ENCODE results near the gene ARF6. TPM values are rescaled to one million over a fixed set of nuclear protein-coding genes. Genes with fewer than 3 reads are reported as not detected.
"Not testable (repeated sequence)": the region's sequence is repeated elsewhere in the genome, so short reads cannot be mapped to it uniquely, and the experiment has no call there.

The ARF6 gene
- total RNA-seq, 4 donors from 2014 or later, result 34.7 to 42.0 (median 35.7) TPM

- WGBS, 2 donors, result 23 to 33% methylated on average over 1 of the region's 1 CpG
- Histone ChIP-seq H3K4me1 (peaks cover 0 to 50% (median 40%) of the 10 kb centered on the region in 4 donors), H3K27ac (peak overlapping the region in 3 of 4 donors; percentile 8 to 47 (median 8)), H3K36me3 (peaks cover 0 to 13% (median 0%) of the 10 kb centered on the region in 3 donors), H3K9me3 (no peaks in the 10 kb centered on the region), H3K4me3 (no peak overlapping the region), H3K27me3 (no peaks in the 10 kb centered on the region)
- DNase-seq (ENCODE audit: low spot score in 2 of 2), result no peak
- TF ChIP-seq, protein P1, sequence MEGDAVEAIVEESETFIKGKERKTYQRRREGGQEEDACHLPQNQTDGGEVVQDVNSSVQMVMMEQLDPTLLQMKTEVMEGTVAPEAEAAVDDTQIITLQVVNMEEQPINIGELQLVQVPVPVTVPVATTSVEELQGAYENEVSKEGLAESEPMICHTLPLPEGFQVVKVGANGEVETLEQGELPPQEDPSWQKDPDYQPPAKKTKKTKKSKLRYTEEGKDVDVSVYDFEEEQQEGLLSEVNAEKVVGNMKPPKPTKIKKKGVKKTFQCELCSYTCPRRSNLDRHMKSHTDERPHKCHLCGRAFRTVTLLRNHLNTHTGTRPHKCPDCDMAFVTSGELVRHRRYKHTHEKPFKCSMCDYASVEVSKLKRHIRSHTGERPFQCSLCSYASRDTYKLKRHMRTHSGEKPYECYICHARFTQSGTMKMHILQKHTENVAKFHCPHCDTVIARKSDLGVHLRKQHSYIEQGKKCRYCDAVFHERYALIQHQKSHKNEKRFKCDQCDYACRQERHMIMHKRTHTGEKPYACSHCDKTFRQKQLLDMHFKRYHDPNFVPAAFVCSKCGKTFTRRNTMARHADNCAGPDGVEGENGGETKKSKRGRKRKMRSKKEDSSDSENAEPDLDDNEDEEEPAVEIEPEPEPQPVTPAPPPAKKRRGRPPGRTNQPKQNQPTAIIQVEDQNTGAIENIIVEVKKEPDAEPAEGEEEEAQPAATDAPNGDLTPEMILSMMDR (IDR thresholded peaks at IDR 0.05), result no peak
- no peak for TF ChIP-seq POLR2A (IDR thresholded peaks at IDR 0.05)
- no peak for TF ChIP-seq EP300 (IDR thresholded peaks at IDR 0.05)
Observed at GRCh38 chr14:49897414-49897813, 4.5 kb downstream of the ARF6 start.

GRCh38 chr14:49897965-49898364 is 5.1 kb downstream of the ARF6 start:
- Histone ChIP-seq H3K4me1 (peaks cover 0 to 50% (median 40%) of the 10 kb centered on the region in 4 donors), H3K4me3 (no peak overlapping the region), H3K36me3 (peaks cover 0 to 13% (median 0%) of the 10 kb centered on the region in 3 donors), H3K27ac (peak overlapping the region in 2 of 4 donors; percentile 5 to 31), H3K9me3 (no peaks in the 10 kb centered on the region), H3K27me3 (no peaks in the 10 kb centered on the region)
- DNase-seq (ENCODE audit: low spot score in 2 of 2), result no peak
- WGBS, 2 donors, result 83 to 91% methylated on average over 1 of the region's 1 CpG
- TF ChIP-seq POLR2A (IDR thresholded peaks at IDR 0.05), result no peak
- TF ChIP-seq EP300 (IDR thresholded peaks at IDR 0.05), result no peak
- TF ChIP-seq, protein P1 (IDR thresholded peaks at IDR 0.05), result no peak

GRCh38 chr14:49898485-49898884 is 5.6 kb downstream of the ARF6 start:
- no peak for DNase-seq (ENCODE audit: low spot score in 2 of 2)
- H3K27me3 ChIP-seq, result no peaks in the 10 kb centered on the region
- WGBS, 2 donors, result 88 to 96% methylated on average over 2 of the region's 2 CpGs
- H3K36me3 ChIP-seq, result peaks cover 0 to 13% (median 0%) of the 10 kb centered on the region in 3 donors
- no peaks in the 10 kb centered on the region for H3K9me3 ChIP-seq
- no peak overlapping the region for H3K4me3 ChIP-seq
- H3K27ac ChIP-seq, result peak overlapping the region in 2 of 4 donors; percentile 5 to 31
- H3K4me1 ChIP-seq, result peaks cover 0 to 50% (median 40%) of the 10 kb centered on the region in 4 donors
- TF ChIP-seq, protein P1 (IDR thresholded peaks at IDR 0.05), result no peak
- no peak for TF ChIP-seq POLR2A (IDR thresholded peaks at IDR 0.05)

DNA sequence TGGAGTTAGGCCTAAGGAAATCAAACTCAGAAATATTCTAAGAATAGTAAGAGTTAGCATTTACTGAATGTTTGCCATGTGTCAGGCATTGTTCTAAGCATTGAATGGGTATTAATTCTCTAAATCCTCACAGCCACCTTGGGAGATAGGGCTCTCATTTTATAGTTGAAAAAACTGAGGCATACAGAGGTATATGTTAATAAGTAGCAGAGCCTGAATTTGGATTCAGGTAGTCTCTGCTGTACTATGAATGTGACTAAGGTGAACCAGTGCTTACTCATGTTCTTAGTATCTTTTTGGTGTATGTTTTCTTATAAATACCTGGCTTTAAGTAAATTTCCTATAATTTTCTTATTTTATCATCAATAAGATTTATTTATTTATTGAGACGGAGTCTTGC is 8.1 kb downstream of the ARF6 start:
- Histone ChIP-seq H3K4me1 (peaks cover 0 to 31% (median 23%) of the 10 kb centered on the region in 4 donors), H3K4me3 (no peak overlapping the region), H3K36me3 (no peaks in the 10 kb centered on the region), H3K27me3 (no peaks in the 10 kb centered on the region), H3K9me3 (no peaks in the 10 kb centered on the region), H3K27ac (no peak overlapping the region)
- TF ChIP-seq POLR2A (IDR thresholded peaks at IDR 0.05) (no peak), EP300 (IDR thresholded peaks at IDR 0.05) (no peak)
- TF ChIP-seq, protein P1 (IDR thresholded peaks at IDR 0.05), result no peak
- DNase-seq (ENCODE audit: low spot score in 2 of 2), result no peak
- whole genome bisulfite sequencing, 2 donors, result 96 to 100% methylated on average over 1 of the region's 1 CpG

- 83 to 85% methylated on average over 23 of the region's 24 CpGs for WGBS, 2 donors
- H3K4me3 ChIP-seq; H3K27ac ChIP-seq; H3K9me3 ChIP-seq; H3K36me3 ChIP-seq; DNase-seq (ENCODE audit: low spot score in 2 of 2); H3K27me3 ChIP-seq: not testable (repeated sequence)
- peaks cover 0 to 13% (median 6%) of the 10 kb centered on the region in 4 donors for H3K4me1 ChIP-seq
Observed at GRCh38 chr14:49902679-49903246, 9.9 kb downstream of the ARF6 start.
